GM18507 (cell line): ENCODE results near the gene SMAP1.
A peak's percentile ranks its signal among the peaks of the same experiment; 100 is the strongest.

ENCODE experiments used
- DNase-seq: peaks from one replicate; pipeline ENCODE4 v3.0.0; 2011; ENCODE audit warnings: low read depth; ENCODE audit not compliant: insufficient read length; ENCODE audit errors: extremely low spot score
- FAIRE-seq: peaks from 2 replicates; lab custom pipeline; 2011; peaks lifted over from hg19 to GRCh38; lab: Jason Lieb, UNC

The SMAP1 gene

GRCh38 chr6:70872469-70872868, 204.8 kb downstream of the SMAP1 start:
- FAIRE-seq (no peak), DNase-seq (no peak)

- no peak for DNase-seq
- no peak for FAIRE-seq
Observed at GRCh38 chr6:70874181-70874913, 206.7 kb downstream of the SMAP1 start.

GRCh38 chr6:70879496-70879895, 211.8 kb downstream of the SMAP1 start:
- FAIRE-seq = no peak
- no peak for DNase-seq

- FAIRE-seq (peak; percentile 85), DNase-seq (peak; percentile 63)
Observed at GRCh38 chr6:70884074-70884983, 216.6 kb downstream of the SMAP1 start.

- DNase-seq = no peak
- FAIRE-seq = no peak
Observed at GRCh38 chr6:70886071-70886470, 218.4 kb downstream of the SMAP1 start.

GRCh38 chr6:70886661-70887060, 219.0 kb downstream of the SMAP1 start:
- FAIRE-seq (no peak), DNase-seq (no peak)

GRCh38 chr6:70889270-70889669, 221.6 kb downstream of the SMAP1 start:
- FAIRE-seq (no peak), DNase-seq (no peak)

GRCh38 chr6:70894001-70894400, 226.3 kb downstream of the SMAP1 start:
- FAIRE-seq (no peak), DNase-seq (no peak)

- DNase-seq (no peak), FAIRE-seq (no peak)
Observed at GRCh38 chr6:70900047-70900446, 232.4 kb downstream of the SMAP1 start.

- FAIRE-seq (no peak), DNase-seq (no peak)
Observed at GRCh38 chr6:70901324-70901723, 233.6 kb downstream of the SMAP1 start.

GRCh38 chr6:70903665-70904452, 236.2 kb downstream of the SMAP1 start:
- DNase-seq = no peak
- no peak for FAIRE-seq

- DNase-seq = no peak
- FAIRE-seq = no peak
Observed at GRCh38 chr6:70905742-70906141, 238.1 kb downstream of the SMAP1 start.
